Activated gamma-delta T cell treated with Interleukin-2 at 50 U/mL for 16 hours (primary cell): ENCODE results near the gene IFNA13.

Experiments
- DNase-seq: peaks from one replicate; pipeline ENCODE4 v3.0.0-alpha.2; 2020

IFNA13 gene

DNA sequence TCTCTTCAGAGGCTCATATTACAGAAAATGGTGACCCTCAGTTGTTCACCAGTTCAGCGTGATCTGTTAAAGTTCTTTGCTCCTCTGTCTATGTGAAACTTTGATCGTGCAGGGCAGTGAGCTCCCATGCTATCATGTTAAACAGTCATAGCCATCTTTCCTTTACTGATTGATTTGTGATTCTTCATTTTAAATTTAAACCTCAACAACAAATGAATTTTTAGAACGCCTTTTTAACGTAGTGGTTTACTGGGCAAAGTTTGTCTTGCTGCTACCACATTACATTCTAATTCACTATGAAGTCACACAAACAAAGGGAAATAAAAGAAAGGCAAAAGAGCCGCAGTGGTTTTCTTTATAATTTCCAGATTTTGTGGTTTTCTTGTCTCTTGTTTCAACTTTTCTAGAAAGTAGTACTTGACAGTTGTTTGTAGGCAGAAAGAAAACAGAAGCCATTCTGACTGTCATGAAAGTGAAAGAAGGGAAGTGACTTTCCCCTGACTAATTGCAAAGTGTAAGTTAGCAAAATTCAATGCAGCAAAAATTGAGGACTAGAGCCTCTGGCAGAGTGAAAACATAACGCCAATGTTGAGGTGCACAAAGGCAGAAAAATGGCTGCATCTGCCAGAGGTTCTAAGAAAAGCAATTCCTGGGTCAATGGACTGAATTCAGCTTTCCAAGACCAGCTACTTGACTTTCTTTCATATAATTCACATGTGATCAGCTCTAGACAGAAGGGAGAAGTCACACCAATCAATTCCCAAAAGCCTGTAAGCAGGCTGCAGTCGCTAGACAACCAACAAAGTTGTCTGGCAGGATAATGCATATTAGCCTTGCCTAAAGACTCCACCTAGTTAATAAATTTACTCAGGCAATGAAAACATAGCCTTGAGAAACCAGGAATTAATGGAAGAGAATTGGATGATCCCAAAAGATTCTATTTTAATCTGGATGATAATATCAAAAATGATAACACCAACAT, 10.1 kb downstream of the IFNA13 start:
- no peak for DNase-seq

DNA sequence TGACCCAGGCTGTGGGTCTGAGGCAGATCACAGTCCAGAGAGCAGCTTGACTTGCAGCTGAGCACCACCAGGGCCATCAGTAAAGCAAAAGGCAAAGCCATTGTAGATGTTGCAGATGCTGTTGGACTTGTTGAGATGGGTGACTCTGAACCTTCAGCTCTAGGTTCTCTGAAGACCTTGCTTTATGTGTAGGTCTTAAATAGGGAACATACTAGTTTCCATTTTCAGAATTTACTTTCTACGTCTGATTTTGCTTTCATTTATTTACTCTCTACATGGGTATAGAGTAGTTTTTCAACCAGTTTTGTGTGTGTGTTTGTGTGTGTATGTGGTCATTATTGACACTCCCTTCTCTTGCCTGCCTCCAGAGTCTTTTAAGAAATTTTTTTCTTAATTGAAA, 17.1 kb downstream of the IFNA13 start, which contains the start of gene IFNA6:
IFNA6 (minus strand) TSS at position 101 of the 400 bp plus-strand sequence; CDS start at position 101, 0 bp downstream.
- DNase-seq = no peak

DNA sequence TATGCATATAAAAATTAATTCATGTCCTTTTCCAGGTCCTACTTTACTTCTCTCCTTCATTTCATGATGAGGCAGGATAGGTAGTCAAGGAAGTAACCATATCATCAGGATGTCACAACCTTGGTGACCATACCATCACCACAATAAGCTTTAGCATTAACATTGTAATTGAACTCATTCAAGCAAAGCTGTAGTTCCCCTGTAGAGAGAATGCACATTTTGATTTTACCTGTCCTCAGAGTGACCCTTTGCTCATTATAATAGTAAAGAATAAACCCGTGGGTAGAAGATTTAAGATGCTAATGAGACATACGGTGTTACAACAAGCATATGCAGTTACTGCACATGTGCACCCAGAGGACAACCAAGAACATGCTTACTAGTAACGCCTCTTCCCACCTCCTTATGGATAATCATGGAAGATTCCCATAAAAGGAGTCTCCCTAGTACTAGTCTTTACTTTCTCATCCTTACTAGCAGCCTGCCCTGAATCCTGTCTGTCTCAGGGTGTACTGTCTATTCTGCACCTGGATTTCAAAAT, 19.4 kb downstream of the IFNA13 start:
- no peak for DNase-seq

DNA sequence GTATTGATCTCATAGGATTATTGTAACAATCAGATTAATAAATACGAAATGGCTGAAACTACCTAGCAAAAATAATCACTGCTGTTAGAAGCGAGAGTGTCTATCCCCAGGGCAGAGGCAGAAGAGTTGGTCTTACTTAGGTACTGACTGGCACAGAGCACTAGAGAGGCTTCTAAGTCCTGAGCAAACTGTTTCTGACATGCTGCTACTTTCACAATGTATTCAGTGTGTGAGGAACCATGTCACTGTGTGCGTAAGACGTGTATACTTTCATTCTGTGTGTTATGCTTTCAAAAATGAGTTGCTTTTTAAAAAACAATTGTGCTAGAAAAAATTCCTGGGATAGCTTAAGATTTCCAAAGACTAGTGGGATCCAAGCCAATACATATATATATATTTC, 27.1 kb downstream of the IFNA13 start:
- no peak for DNase-seq

DNA sequence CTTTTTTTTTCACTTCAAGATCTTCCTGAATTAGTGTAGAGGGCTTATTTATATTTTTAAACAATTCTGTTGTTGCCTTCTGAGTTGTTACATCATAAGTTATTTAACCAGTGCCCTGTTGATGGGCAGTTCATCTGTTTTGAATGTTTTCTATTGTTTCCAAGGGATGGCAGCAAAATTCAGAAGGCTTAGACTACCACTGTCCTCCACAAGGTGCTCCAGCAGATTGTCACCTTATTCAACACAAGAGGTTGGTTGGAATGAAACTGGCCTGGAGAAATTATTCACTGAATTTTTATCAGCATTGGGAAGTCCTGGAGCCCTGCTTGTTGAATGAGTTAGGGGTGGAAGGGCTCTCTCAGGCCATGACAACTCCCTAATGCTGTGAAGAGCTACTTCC, 31.4 kb downstream of the IFNA13 start:
- DNase-seq = no peak

DNA sequence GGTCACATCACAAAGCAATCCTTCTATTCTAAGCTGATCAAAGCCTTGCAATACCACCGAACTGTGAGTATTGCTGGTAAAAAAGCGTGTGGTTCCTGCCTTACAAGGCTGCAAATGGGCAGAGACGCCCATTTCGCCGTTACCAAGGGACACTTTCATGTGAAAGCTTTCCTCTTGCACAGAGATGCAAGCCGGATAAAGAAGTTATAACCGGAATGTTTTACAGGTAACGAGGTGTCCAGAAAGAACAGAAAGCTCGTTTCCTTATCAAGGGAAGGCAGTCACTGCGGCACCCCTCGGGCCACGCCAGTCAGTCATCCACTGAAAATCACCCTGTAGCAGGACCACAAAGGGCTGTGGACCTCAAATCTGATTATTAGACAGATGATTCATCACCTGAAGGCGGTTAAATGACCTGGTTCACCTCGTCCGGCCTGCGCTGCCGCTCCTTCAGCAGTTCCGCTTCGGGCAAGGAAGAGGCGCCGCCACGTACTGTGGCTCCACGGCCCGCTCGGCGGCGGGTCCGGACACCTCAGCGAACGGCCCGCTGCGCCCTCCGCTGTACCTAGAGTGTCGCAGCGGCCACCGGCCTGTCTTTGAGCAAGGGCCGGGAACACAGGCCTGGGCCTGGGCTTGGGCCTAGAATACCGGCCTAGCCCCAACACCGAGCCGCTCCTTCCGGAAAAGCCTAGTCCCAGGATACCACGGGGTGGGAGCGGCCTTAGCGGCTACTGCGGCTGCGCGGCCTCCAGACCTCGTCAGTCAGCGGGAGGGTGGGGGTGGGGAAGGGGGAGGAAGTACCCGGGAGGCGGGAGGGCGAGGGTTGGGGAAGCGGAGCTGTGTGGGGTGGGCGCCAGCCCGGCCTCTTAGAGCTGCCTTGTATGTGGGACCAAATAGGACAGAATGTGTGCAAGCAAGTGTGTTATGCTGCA, 32.9 kb downstream of the IFNA13 start, which contains the start of gene KLHL9:
KLHL9 (minus strand) TSS at position 704 of the 932 bp plus-strand sequence; CDS start at position 159, 545 bp downstream.
- DNase-seq = peak; percentile 81

DNA sequence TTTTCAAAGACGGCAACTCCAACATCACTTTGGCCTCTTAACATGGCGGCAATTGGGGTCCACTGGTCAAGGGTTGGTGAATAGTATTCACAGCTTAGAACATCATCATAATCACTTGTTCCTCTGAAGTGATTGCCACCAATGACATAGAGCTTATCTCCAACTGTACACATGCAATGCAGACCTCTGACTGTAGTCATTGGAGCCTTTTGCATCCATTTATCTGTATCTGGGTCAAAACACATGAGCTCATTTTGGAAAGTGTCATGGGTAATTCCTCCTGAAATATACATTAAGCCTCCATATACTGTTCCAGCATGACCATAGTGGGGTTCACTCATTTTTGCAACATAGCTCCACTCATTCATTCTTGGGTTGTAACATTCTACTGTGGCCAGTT, 34.6 kb downstream of the IFNA13 start:
- no peak for DNase-seq

DNA sequence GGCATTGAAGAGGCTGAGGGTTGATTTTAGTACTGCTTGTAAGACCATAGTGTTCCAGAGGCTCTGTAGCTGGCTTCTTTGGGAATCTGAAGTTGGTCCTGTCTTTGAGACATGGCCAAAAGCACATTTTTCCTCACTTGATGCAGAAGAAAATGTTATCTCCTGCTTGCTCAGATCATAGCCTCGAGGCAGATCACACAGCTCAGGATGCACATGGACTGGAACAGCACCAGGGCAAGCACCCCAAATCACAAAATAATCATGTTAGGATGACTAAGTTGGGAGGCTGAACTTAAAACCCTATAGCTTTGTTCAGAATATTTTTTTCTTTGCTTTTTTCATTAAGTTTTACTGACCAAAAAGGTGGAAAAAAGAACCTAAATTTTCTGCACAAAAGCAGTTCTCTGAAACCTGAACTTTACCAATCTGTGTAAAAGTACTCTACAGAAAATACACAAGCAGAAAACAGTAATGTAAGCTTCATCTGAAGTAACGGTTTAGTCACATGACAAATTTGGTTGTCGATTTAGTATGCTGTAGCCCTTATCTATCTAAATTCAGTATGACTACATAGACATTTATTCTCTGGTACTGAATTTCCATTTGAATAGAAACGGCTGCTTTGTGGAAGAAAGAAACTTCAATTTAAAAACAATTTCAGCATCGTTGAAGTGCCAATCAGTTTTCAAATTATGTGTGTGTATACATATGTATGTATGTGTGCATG, 36.0 kb downstream of the IFNA13 start:
- DNase-seq = no peak

DNA sequence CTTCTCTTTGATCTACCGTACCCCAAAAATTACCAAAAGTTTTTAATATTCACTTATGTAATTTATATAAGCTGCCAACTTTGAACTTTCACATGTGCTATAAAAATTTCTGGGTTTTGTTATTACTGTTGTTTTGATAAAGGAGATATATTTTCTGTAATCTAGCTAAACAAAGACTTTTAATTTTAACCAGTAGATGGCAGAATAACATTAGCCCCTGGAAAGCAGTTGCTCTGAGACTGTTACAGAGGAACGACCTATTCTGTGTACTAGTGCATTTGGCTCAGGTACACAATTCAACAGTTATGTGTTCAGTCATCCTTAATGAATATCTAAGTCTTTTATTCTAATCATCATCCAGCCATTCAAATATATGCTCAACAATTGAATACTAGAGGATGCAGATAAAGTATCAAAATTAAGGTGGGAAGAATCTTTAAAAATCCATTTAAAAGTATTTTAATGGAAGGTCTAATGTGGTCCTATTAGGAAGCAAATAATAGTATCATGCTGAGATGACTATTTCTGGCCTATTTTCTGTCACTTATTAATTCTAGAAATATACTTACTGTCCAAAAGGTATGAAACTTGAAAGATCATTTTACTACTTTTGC, 41.2 kb downstream of the IFNA13 start:
- DNase-seq = no peak

DNA sequence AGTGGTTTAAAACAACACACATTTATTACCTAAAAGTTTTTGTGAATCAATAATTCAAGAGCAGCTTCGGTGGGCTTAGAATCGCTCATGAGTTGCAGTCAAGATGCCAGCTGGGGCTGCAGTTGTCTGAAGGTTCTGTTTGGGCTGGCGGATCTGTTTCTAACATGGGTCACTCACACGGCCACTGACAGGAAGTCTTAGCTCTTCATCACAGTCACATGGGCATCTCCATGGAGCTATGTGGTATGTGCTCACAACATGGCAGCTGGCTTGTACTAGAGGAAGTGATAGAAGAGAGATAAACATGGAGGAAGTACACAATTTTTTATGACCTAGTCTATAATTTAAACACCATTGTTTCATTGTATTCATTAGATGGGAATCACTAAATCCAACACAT, 43.8 kb downstream of the IFNA13 start:
- no peak for DNase-seq

DNA sequence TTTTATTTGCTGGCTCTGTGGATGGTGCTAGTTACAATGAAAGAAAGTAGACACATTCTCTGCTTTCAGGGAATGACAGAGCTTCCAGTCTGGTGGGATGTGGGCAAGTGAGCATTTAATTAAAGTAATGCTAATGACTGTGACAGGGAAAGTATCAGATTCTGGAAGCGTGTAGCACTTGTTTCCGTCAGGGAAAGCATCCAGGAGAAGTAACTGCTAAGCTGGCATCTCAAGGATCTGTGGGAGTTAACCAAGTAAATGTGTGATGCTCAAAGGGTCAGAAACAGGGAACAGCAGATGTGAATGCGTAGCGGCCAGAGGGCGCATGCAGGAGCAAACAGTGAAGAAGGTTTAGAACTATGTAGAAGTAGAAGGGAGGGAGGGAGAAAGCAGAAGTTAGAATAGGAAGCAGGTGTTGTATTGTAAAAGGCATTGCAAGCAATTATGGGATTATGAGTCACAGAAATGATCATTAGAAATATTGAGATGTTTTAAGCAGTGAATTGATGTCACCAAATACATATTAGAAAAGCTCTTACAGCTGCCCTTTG, 44.9 kb downstream of the IFNA13 start:
- DNase-seq = no peak

DNA sequence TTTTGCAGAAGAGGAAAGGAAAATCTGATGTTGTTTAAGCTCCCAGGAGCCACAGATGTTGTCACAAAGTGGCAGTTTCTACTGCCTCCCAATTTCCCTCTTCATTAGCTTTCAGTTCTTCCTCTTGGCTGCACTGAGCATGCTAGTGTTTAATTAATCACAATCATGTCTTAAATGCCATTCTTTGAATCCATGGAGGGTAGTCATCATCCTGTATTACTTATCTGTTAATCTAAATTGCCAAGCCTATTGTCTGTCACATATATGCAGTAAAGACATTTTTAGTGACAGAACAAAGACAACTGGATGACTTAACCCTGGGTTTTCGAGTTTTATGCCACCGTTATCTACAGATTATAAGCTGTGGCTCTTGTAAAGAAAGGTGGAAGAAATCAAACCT, 47.4 kb downstream of the IFNA13 start:
- no peak for DNase-seq

DNA sequence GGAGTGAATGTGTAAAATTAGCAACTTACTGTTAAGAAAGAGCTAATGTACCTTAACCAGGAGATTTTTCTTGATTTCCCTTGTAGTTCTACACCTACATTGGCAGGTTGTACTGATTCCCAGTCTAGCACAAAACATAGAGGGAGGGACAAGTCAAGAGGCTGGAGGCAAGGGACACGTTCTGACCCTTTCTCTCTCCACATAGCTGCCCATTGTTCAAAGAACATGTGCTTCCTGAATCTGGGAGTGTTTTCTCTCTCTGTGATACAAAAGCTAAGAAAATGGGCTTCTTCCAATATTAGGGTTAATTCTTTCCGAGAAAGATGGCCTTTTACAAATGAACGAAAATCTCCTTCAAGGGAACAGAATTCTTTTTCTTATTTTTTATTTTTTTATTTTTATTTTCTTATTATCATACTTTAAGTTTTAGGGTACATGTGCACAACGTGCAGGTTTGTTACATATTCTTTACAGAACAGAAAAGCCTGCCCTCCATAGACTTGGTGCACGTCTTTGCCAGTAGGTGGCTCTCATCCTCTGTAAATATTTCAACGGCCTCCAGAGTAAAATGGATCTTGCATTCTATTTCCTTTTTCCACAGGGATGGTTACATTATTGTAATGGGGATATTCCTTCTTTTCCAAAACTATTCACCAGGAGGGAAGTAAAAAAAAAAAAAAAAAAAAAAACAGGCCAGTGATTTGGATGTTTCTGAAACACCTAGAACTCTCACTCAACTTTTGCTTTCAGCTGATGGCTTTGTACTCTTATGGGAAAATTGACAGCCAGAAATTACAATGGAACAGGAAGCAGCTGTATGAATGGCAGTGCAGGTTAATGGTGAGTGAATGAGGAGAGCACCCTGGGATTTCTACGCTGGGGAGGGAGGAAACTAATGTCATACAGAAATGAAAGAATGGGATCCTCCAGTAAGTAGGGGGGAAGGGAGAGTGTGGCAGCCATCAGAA, 49.6 kb downstream of the IFNA13 start:
- DNase-seq = peak; percentile 14
